Activated naive CD8-positive, alpha-beta T cell treated with anti-CD3 and anti-CD28 coated beads, Interleukin-2, amount 50 U/mL, for 24 hours (primary cell): ENCODE results near the gene DNAJB2.
"Not testable (repeated sequence)": the region's sequence is repeated elsewhere in the genome, so short reads cannot be mapped to it uniquely, and the experiment has no call there.

Source experiments
- ATAC-seq: fragments of 150-1000 bp; cut with Tn5 transposase; one replicate; pipeline ENCODE4 v1.10.0; 2021
- DNase-seq: peaks from one replicate; pipeline ENCODE4 v3.0.0; 2021
- H3K27ac Mint-ChIP-seq: one replicate; pipeline ENCODE4 v1.8.0; 2021; ENCODE audit warnings: mild to moderate bottlenecking, mixed read lengths
- H3K27me3 Mint-ChIP-seq: one replicate; pipeline ENCODE4 v1.8.0; 2021; ENCODE audit warnings: mixed read lengths
- H3K36me3 Mint-ChIP-seq: one replicate; pipeline ENCODE4 v1.8.0; 2021; ENCODE audit warnings: low read depth, mixed read lengths
- H3K4me1 Mint-ChIP-seq: one replicate; pipeline ENCODE4 v1.8.0; 2021; ENCODE audit warnings: mixed read lengths
- H3K4me3 Mint-ChIP-seq: one replicate; pipeline ENCODE4 v1.8.0; 2021; ENCODE audit warnings: mild to moderate bottlenecking, moderate library complexity, mixed read lengths
- H3K9me3 Mint-ChIP-seq: one replicate; pipeline ENCODE4 v1.8.0; 2021; ENCODE audit warnings: mixed read lengths

The DNAJB2 gene

GRCh38 chr2:219296631-219297391 is 17.6 kb downstream of the DNAJB2 start:
- H3K4me3 Mint-ChIP-seq: no peak overlapping the region
- peaks cover 16% of the 10 kb centered on the region for H3K27me3 Mint-ChIP-seq
- ATAC-seq (no peak), DNase-seq (no peak)
- no peak overlapping the region for H3K27ac Mint-ChIP-seq
- H3K4me1 Mint-ChIP-seq: peaks cover 23% of the 10 kb centered on the region
- H3K9me3 Mint-ChIP-seq: no peaks in the 10 kb centered on the region
- H3K36me3 Mint-ChIP-seq: no peaks in the 10 kb centered on the region

- no peak overlapping the region for H3K4me3 Mint-ChIP-seq
- ATAC-seq (no peak), DNase-seq (no peak)
- H3K9me3 Mint-ChIP-seq: no peaks in the 10 kb centered on the region
- H3K27me3 Mint-ChIP-seq: peaks cover 16% of the 10 kb centered on the region
- no peaks in the 10 kb centered on the region for H3K36me3 Mint-ChIP-seq
- H3K27ac Mint-ChIP-seq: no peak overlapping the region
- H3K4me1 Mint-ChIP-seq: peaks cover 23% of the 10 kb centered on the region
These were observed 18.7 kb downstream of the DNAJB2 start for GRCh38 chr2:219297766-219298456.

- H3K4me1 Mint-ChIP-seq: peaks cover 22% of the 10 kb centered on the region
- no peak overlapping the region for H3K27ac Mint-ChIP-seq
- DNase-seq: peak; percentile 96
- no peaks in the 10 kb centered on the region for H3K9me3 Mint-ChIP-seq
- peak; percentile 67 for ATAC-seq
- peak overlapping the region; percentile 43 for H3K4me3 Mint-ChIP-seq
- H3K27me3 Mint-ChIP-seq: peaks cover 16% of the 10 kb centered on the region
- no peaks in the 10 kb centered on the region for H3K36me3 Mint-ChIP-seq
These were observed 19.7 kb downstream of the DNAJB2 start for GRCh38 chr2:219298759-219299371.

GRCh38 chr2:219299372-219299760 is 20.2 kb downstream of the DNAJB2 start:
- peaks cover 17% of the 10 kb centered on the region for H3K4me1 Mint-ChIP-seq
- peaks cover 16% of the 10 kb centered on the region for H3K27me3 Mint-ChIP-seq
- H3K4me3 Mint-ChIP-seq: peak overlapping the region; percentile 43
- no peaks in the 10 kb centered on the region for H3K9me3 Mint-ChIP-seq
- no peak for ATAC-seq
- H3K36me3 Mint-ChIP-seq: no peaks in the 10 kb centered on the region
- no peak overlapping the region for H3K27ac Mint-ChIP-seq
- DNase-seq: no peak

GRCh38 chr2:219300022-219300421 is 20.9 kb downstream of the DNAJB2 start:
- H3K36me3 Mint-ChIP-seq: no peaks in the 10 kb centered on the region
- peaks cover 21% of the 10 kb centered on the region for H3K27me3 Mint-ChIP-seq
- no peak for ATAC-seq
- H3K4me3 Mint-ChIP-seq: no peak overlapping the region
- no peak overlapping the region for H3K27ac Mint-ChIP-seq
- no peak for DNase-seq
- H3K4me1 Mint-ChIP-seq: peaks cover 15% of the 10 kb centered on the region
- no peaks in the 10 kb centered on the region for H3K9me3 Mint-ChIP-seq

GRCh38 chr2:219302412-219302968 is 23.3 kb downstream of the DNAJB2 start:
- H3K9me3 Mint-ChIP-seq: no peaks in the 10 kb centered on the region
- peaks cover 21% of the 10 kb centered on the region for H3K27me3 Mint-ChIP-seq
- H3K36me3 Mint-ChIP-seq: no peaks in the 10 kb centered on the region
- ATAC-seq: no peak
- no peak for DNase-seq
- H3K4me3 Mint-ChIP-seq: no peak overlapping the region
- peaks cover 7% of the 10 kb centered on the region for H3K4me1 Mint-ChIP-seq
- no peak overlapping the region for H3K27ac Mint-ChIP-seq

GRCh38 chr2:219304223-219304622 is 25.1 kb downstream of the DNAJB2 start:
- Mint-ChIP-seq H3K4me1 (peaks cover 2% of the 10 kb centered on the region), H3K36me3 (no peaks in the 10 kb centered on the region), H3K9me3 (no peaks in the 10 kb centered on the region), H3K27me3 (peaks cover 31% of the 10 kb centered on the region), H3K27ac (no peak overlapping the region), H3K4me3 (no peak overlapping the region)
- ATAC-seq (no peak), DNase-seq (no peak)

GRCh38 chr2:219306047-219306446 is 26.9 kb downstream of the DNAJB2 start:
- Mint-ChIP-seq H3K4me1 (peaks cover 5% of the 10 kb centered on the region), H3K27me3 (peaks cover 36% of the 10 kb centered on the region), H3K36me3 (no peaks in the 10 kb centered on the region), H3K9me3 (no peaks in the 10 kb centered on the region), H3K4me3 (no peak overlapping the region), H3K27ac (no peak overlapping the region)
- no peak for ATAC-seq
- DNase-seq: no peak

- Mint-ChIP-seq H3K36me3 (no peaks in the 10 kb centered on the region), H3K27ac (no peak overlapping the region), H3K4me3 (peak overlapping the region; percentile 19), H3K9me3 (no peaks in the 10 kb centered on the region), H3K4me1 (peaks cover 5% of the 10 kb centered on the region), H3K27me3 (peaks cover 38% of the 10 kb centered on the region)
- DNase-seq (peak; percentile 81), ATAC-seq (peak; percentile 83)
These were observed 29.3 kb downstream of the DNAJB2 start for GRCh38 chr2:219308142-219309101.

- H3K9me3 Mint-ChIP-seq: no peaks in the 10 kb centered on the region
- H3K4me1 Mint-ChIP-seq: peaks cover 5% of the 10 kb centered on the region
- no peak for DNase-seq
- peak; percentile 17 for ATAC-seq
- no peaks in the 10 kb centered on the region for H3K36me3 Mint-ChIP-seq
- H3K27ac Mint-ChIP-seq: no peak within 1 kb of the TSS
- peaks cover 42% of the 10 kb centered on the region for H3K27me3 Mint-ChIP-seq
- H3K4me3 Mint-ChIP-seq: peak within 1 kb of the TSS; percentile 19
These were observed 30.1 kb downstream of the DNAJB2 start, which contains the start of gene PTPRN for GRCh38 chr2:219309278-219309677. TSS of gene PTPRN (minus strand) at chr2:219309401. CDS start at chr2:219309332, 69 bp downstream.

- H3K27me3 Mint-ChIP-seq: peaks cover 33% of the 10 kb centered on the region
- not testable (repeated sequence) for H3K4me1 Mint-ChIP-seq, H3K36me3 Mint-ChIP-seq, H3K9me3 Mint-ChIP-seq, H3K4me3 Mint-ChIP-seq, H3K27ac Mint-ChIP-seq, ATAC-seq, DNase-seq
These were observed 33.6 kb downstream of the DNAJB2 start for GRCh38 chr2:219312683-219313263.

GRCh38 chr2:219314804-219315468 is 35.8 kb downstream of the DNAJB2 start:
- no peaks in the 10 kb centered on the region for H3K4me1 Mint-ChIP-seq
- H3K4me3 Mint-ChIP-seq: no peak overlapping the region
- ATAC-seq: no peak
- H3K27ac Mint-ChIP-seq: no peak overlapping the region
- no peak for DNase-seq
- H3K36me3 Mint-ChIP-seq: no peaks in the 10 kb centered on the region
- H3K9me3 Mint-ChIP-seq: no peaks in the 10 kb centered on the region
- H3K27me3 Mint-ChIP-seq: peaks cover 16% of the 10 kb centered on the region

GRCh38 chr2:219323434-219323833 is 44.3 kb downstream of the DNAJB2 start:
- DNase-seq (no peak), ATAC-seq (no peak)

More at GRCh38 chr2:219323434-219323833, 44.3 kb downstream of the DNAJB2 start:
- peaks cover 8% of the 10 kb centered on the region for H3K4me1 Mint-ChIP-seq
- H3K36me3 Mint-ChIP-seq: no peaks in the 10 kb centered on the region
- H3K27ac Mint-ChIP-seq: no peak overlapping the region
- H3K27me3 Mint-ChIP-seq: peaks cover 14% of the 10 kb centered on the region
- H3K4me3 Mint-ChIP-seq: no peak overlapping the region
- H3K9me3 Mint-ChIP-seq: no peaks in the 10 kb centered on the region
